Immature natural killer cell (primary cell): ENCODE measurements around the gene DYRK3. TPM values are rescaled to one million over a fixed set of nuclear protein-coding genes. Genes with fewer than 3 reads are reported as not detected.

Source experiments
- DNase-seq, 3 donors: peaks; one replicate each; pipeline ENCODE4 v3.0.0; 2022; ENCODE audit warnings: mixed read lengths in 1 of 3
- H3K27ac Mint-ChIP-seq, 6 donors: one replicate each; pipeline ENCODE4 v1.8.0; 2020; ENCODE audit warnings: mixed read lengths in 6 of 6, mild to moderate bottlenecking in 5 of 6, inconsistent platforms in 4 of 6, moderate library complexity in 3 of 6
- H3K27me3 Mint-ChIP-seq, 3 donors: one replicate each; pipeline ENCODE4 v1.8.0; 2020 to 2021; ENCODE audit warnings: low read depth in 3 of 3, mild to moderate bottlenecking in 3 of 3, mixed read lengths in 3 of 3, moderate library complexity in 3 of 3, inconsistent platforms in 1 of 3
- H3K36me3 Mint-ChIP-seq, 3 donors: one replicate each; pipeline ENCODE4 v1.8.0; 2020; ENCODE audit warnings: mixed read lengths in 3 of 3, inconsistent platforms in 2 of 3, mild to moderate bottlenecking in 2 of 3
- H3K4me1 Mint-ChIP-seq, 2 donors: one replicate each; pipeline ENCODE4 v1.8.0; 2020; ENCODE audit warnings: inconsistent platforms in 2 of 2, mild to moderate bottlenecking in 2 of 2, mixed read lengths in 2 of 2, moderate library complexity in 1 of 2
- H3K4me3 Mint-ChIP-seq, 5 donors: one replicate each; pipeline ENCODE4 v1.8.0; 2020; ENCODE audit warnings: mild to moderate bottlenecking in 5 of 5, mixed read lengths in 5 of 5, inconsistent platforms in 3 of 5, moderate library complexity in 3 of 5
- H3K9me3 Mint-ChIP-seq, 6 donors: one replicate each; pipeline ENCODE4 v1.8.0; 2020; ENCODE audit warnings: mild to moderate bottlenecking in 6 of 6, mixed read lengths in 6 of 6, inconsistent platforms in 4 of 6, moderate library complexity in 3 of 6
- polyA plus RNA-seq, 3 donors: library from polyadenylated mRNA; unstranded; fragments of 300-500 nt; fragmentation: Illumina TruSeq; gene quantifications; one replicate each; pipeline ENCODE4 v1.2.3, GENCODE V29; 2021

The DYRK3 gene
- polyA plus RNA-seq, 3 donors from 2014 or later: not detected

GRCh38 chr1:206672844-206673758 is 37.8 kb downstream of the DYRK3 start:
- Mint-ChIP-seq H3K4me3 (no peak overlapping the region), H3K4me1 (peaks cover 6 to 13% of the 10 kb centered on the region in 2 donors), H3K27ac (no peak overlapping the region), H3K36me3 (no peaks in the 10 kb centered on the region), H3K27me3 (peaks cover 0 to 3% (median 0%) of the 10 kb centered on the region in 3 donors), H3K9me3 (no peaks in the 10 kb centered on the region)
- no peak for DNase-seq

- Mint-ChIP-seq H3K4me1 (peaks cover 0 to 6% of the 10 kb centered on the region in 2 donors), H3K27me3 (peaks cover 0 to 2% (median 0%) of the 10 kb centered on the region in 3 donors), H3K9me3 (no peaks in the 10 kb centered on the region), H3K36me3 (no peaks in the 10 kb centered on the region), H3K4me3 (no peak overlapping the region), H3K27ac (no peak overlapping the region)
- no peak for DNase-seq
Measured at GRCh38 chr1:206674236-206674635, 38.9 kb downstream of the DYRK3 start.

DNA sequence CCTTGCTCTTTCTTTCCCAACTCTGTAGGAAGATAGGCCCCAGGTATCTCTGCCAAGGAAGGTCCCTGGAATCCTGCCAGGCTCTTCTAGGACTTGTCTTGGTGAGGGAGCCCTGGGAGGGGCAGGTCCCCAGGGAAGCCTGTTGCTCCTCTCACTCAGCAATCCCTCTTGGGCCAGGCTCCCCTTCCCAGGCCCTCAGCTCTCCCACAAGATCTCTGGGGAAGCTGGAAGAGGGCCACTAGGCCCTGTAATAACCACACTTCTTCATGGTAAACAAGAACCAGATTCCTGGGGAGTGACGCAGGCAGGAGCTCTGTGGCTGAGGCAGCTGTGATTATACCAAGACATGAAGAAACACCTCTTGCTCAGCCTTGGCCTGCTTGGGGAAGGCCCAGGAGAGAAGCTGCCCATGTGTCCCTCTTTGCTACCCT is 39.4 kb downstream of the DYRK3 start:
- no peak overlapping the region for H3K27ac Mint-ChIP-seq
- no peaks in the 10 kb centered on the region for H3K36me3 Mint-ChIP-seq
- H3K4me1 Mint-ChIP-seq: peaks cover 1 to 7% of the 10 kb centered on the region in 2 donors
- no peaks in the 10 kb centered on the region for H3K9me3 Mint-ChIP-seq
- H3K27me3 Mint-ChIP-seq: peaks cover 0 to 3% (median under 1%) of the 10 kb centered on the region in 3 donors
- H3K4me3 Mint-ChIP-seq: no peak overlapping the region
- no peak for DNase-seq

DNA sequence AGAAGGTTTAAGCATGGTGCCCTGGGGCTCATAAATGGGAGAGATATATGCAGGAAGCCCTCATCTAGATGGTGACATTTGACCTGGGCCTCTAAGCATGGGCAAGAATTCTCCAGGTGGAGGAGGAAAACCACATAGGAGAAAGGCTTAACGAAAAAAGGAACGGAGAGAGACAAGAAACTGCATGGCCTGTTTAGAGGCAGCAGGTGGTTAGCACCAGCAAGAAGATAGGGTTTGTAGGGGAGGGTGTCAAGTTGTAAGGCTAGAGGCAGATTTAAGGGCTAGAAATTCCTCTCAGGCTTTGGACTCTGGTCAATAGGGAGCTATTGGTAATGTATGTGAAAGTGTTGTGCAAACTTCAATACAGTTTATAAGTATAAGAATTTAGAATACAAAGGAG is 41.2 kb downstream of the DYRK3 start:
- Mint-ChIP-seq H3K27me3 (peaks cover 0 to 7% (median 4%) of the 10 kb centered on the region in 3 donors), H3K36me3 (no peaks in the 10 kb centered on the region), H3K27ac (no peak overlapping the region), H3K4me3 (no peak overlapping the region), H3K4me1 (peaks cover 4 to 13% of the 10 kb centered on the region in 2 donors), H3K9me3 (no peaks in the 10 kb centered on the region)
- no peak for DNase-seq

DNA sequence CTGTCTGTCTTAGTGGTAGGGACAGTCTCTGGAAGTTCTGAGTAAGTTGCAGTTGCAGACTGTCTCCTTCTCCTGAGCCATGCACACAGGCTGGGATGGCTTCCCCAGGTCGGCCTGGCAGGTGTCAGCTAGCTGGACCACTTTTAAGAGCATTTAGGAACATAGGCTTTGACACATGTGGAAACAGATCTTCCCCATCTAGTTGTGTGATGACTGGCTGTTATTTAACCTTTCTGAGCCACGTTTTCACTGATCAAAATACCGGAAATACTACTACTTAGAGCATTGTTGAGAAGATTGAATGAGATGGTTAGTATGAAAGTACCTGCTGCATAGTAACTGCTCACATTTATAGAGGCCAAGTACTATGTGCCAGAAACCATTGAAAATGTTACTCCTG is 43.2 kb downstream of the DYRK3 start:
- Mint-ChIP-seq H3K4me1 (peaks cover 4 to 13% of the 10 kb centered on the region in 2 donors), H3K36me3 (no peaks in the 10 kb centered on the region), H3K9me3 (no peaks in the 10 kb centered on the region), H3K4me3 (no peak overlapping the region), H3K27me3 (peaks cover 0 to 7% (median 4%) of the 10 kb centered on the region in 3 donors), H3K27ac (no peak overlapping the region)
- DNase-seq: no peak

DNA sequence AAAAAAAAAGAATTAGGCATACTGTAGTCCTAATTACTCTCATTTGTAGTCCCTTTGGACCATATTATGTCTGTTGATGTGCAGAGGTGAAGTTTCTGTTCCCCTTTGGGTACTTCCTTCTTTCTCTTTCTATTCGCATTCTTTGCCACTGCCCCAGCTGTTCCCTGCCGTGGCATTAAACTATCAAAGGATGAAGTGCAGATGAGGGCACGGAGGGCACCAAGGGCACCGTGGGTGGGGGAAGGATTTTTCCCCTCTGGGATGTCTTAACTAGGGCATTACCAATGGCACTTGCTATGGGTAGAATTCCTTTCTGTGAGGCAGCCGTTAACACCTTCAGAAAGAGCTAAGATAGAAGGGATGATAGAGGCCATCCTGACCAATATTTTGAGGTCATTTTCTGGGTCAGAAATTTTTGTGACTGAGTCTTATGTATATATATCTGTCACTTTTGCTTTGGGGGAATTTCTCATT is 44.4 kb downstream of the DYRK3 start:
- Mint-ChIP-seq H3K36me3 (no peaks in the 10 kb centered on the region), H3K27me3 (peaks cover 0 to 12% (median 4%) of the 10 kb centered on the region in 3 donors), H3K4me3 (no peak overlapping the region), H3K4me1 (peaks cover 10 to 19% of the 10 kb centered on the region in 2 donors), H3K27ac (peak overlapping the region in 3 of 6 donors; percentile 38 to 64 (median 50)), H3K9me3 (no peaks in the 10 kb centered on the region)
- DNase-seq: no peak

GRCh38 chr1:206680279-206680678 is 44.9 kb downstream of the DYRK3 start:
- Mint-ChIP-seq H3K27ac (no peak overlapping the region), H3K4me1 (peaks cover 10 to 19% of the 10 kb centered on the region in 2 donors), H3K9me3 (no peaks in the 10 kb centered on the region), H3K4me3 (no peak overlapping the region), H3K36me3 (no peaks in the 10 kb centered on the region), H3K27me3 (peaks cover 1 to 13% (median 6%) of the 10 kb centered on the region in 3 donors)
- no peak for DNase-seq

GRCh38 chr1:206681359-206681758 is 46.0 kb downstream of the DYRK3 start:
- peaks cover 0 to 3% (median 0%) of the 10 kb centered on the region in 3 donors for H3K36me3 Mint-ChIP-seq
- no peak overlapping the region for H3K27ac Mint-ChIP-seq
- H3K27me3 Mint-ChIP-seq: peaks cover 8 to 19% (median 12%) of the 10 kb centered on the region in 3 donors
- peaks cover 13 to 22% of the 10 kb centered on the region in 2 donors for H3K4me1 Mint-ChIP-seq
- no peaks in the 10 kb centered on the region for H3K9me3 Mint-ChIP-seq
- no peak overlapping the region for H3K4me3 Mint-ChIP-seq
- no peak for DNase-seq

DNA sequence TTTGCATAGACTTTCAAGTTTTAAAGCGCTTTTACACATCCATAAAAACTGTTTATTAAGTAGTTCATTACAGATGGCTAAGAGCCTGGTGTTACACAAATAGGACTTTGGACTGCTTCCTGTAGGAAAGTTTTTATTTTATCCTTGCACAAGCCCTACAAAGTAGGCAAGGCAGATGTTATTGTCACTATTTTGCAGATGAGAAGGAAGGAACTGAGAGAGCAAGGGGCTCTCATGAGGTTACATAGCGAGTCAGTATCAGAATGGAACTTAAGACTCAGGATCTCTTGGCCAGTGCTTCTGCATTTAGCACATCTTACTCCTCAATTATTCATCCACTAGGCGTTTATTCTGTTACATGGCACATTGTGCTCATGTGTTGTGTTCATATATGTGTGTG is 46.8 kb downstream of the DYRK3 start:
- DNase-seq: no peak
- Mint-ChIP-seq H3K36me3 (peaks cover 0 to 3% (median 0%) of the 10 kb centered on the region in 3 donors), H3K4me1 (peaks cover 21 to 25% of the 10 kb centered on the region in 2 donors), H3K9me3 (no peaks in the 10 kb centered on the region), H3K27ac (no peak overlapping the region), H3K27me3 (peaks cover 8 to 20% (median 12%) of the 10 kb centered on the region in 3 donors), H3K4me3 (no peak overlapping the region)

- Mint-ChIP-seq H3K27ac (peak overlapping the region in 3 of 6 donors; percentile 2 to 47 (median 34)), H3K36me3 (peaks cover 0 to 3% (median 0%) of the 10 kb centered on the region in 3 donors), H3K27me3 (peaks cover 8 to 20% (median 12%) of the 10 kb centered on the region in 3 donors), H3K4me3 (peak overlapping the region in 1 of 5 donors; percentile 21), H3K4me1 (peaks cover 33 to 37% of the 10 kb centered on the region in 2 donors), H3K9me3 (no peaks in the 10 kb centered on the region)
- DNase-seq: no peak
Measured at GRCh38 chr1:206683313-206683712, 48.0 kb downstream of the DYRK3 start.

- Mint-ChIP-seq H3K9me3 (no peaks in the 10 kb centered on the region), H3K4me1 (peaks cover 37 to 44% of the 10 kb centered on the region in 2 donors), H3K36me3 (peaks cover 0 to 3% (median 0%) of the 10 kb centered on the region in 3 donors), H3K27ac (peak overlapping the region in 4 of 6 donors; percentile 34 to 91 (median 89)), H3K27me3 (peaks cover 8 to 20% (median 12%) of the 10 kb centered on the region in 3 donors), H3K4me3 (peak overlapping the region; percentile 76 to 87 (median 83))
- DNase-seq: no peak
Measured at GRCh38 chr1:206684003-206684402, 48.7 kb downstream of the DYRK3 start.

GRCh38 chr1:206684478-206685333 is 49.4 kb downstream of the DYRK3 start, which contains the start of gene MAPKAPK2:
MAPKAPK2 (plus strand) TSS chr1:206684905; CDS start chr1:206685230, 325 bp downstream.
- peak; percentile 70 to 81 (median 80) for DNase-seq
- Mint-ChIP-seq H3K36me3 (peaks cover 0 to 3% (median 0%) of the 10 kb centered on the region in 3 donors), H3K4me1 (peaks cover 41 to 50% of the 10 kb centered on the region in 2 donors), H3K27ac (peak within 1 kb of the TSS; percentile 97 to 100 (median 98)), H3K27me3 (peaks cover 8 to 19% (median 12%) of the 10 kb centered on the region in 3 donors), H3K9me3 (no peaks in the 10 kb centered on the region), H3K4me3 (peak within 1 kb of the TSS; percentile 90 to 99 (median 95))

- Mint-ChIP-seq H3K36me3 (peaks cover 0 to 3% (median 0%) of the 10 kb centered on the region in 3 donors), H3K9me3 (no peaks in the 10 kb centered on the region), H3K27me3 (peaks cover 8 to 17% (median 11%) of the 10 kb centered on the region in 3 donors), H3K27ac (peak overlapping the region; percentile 97 to 100 (median 98)), H3K4me3 (peak overlapping the region; percentile 90 to 99 (median 95)), H3K4me1 (peaks cover 45 to 50% of the 10 kb centered on the region in 2 donors)
- DNase-seq: peak in 1 of 3 donors; percentile 40
Measured at GRCh38 chr1:206685334-206685768, 50.0 kb downstream of the DYRK3 start.
